ENCODE measurements around the gene CEP41. TPM values are rescaled to one million over a fixed set of nuclear protein-coding genes. Genes with fewer than 3 reads are reported as not detected.

The CEP41 gene
- total and polyA plus RNA-seq, 2 experiments from 2014 or later = 17.4 to 25.0 TPM

- no peak overlapping the region for H2AFZ ChIP-seq
- no peak for ATAC-seq
Observed at GRCh38 chr7:130436253-130436652, 4.6 kb downstream of the CEP41 start.

More at GRCh38 chr7:130436253-130436652, 4.6 kb downstream of the CEP41 start:
- H3F3A ChIP-seq (replicated peaks; ENCODE audit: low read depth) = no peaks in the 10 kb centered on the region
- no peaks in the 10 kb centered on the region; the same call in 1 of the 2 replicates for H4K20me1 ChIP-seq (replicated peaks; ENCODE audit: insufficient read depth)
- Mint-ChIP-seq H3K4me3 (no peak overlapping the region), H3K4me1 (peaks cover 9% of the 10 kb centered on the region), H3K27ac (no peak overlapping the region), H3K36me3 (ENCODE audit: low read depth) (peaks cover 3% of the 10 kb centered on the region; the same call in 2 of the 3 replicates), H3K9me3 (peaks cover 4% of the 10 kb centered on the region; the same call in 2 of the 3 replicates), H3K27me3 (ENCODE audit: insufficient read depth, low read depth, poor library complexity) (peaks cover 10% of the 10 kb centered on the region)
- peaks cover 6% of the 10 kb centered on the region; the same call in 1 of the 2 replicates for H3K79me2 ChIP-seq (replicated peaks; ENCODE audit: insufficient read depth)
- no peaks in the 10 kb centered on the region for H3K36me3 ChIP-seq (ENCODE audit: insufficient read depth)
- no peak for DNase-seq (ENCODE audit: low spot score)
- H3K27me3 ChIP-seq (ENCODE audit: insufficient read depth) = no peaks in the 10 kb centered on the region
- H3K27ac ChIP-seq (ENCODE audit: low read depth) = no peak overlapping the region
- H3K4me1 ChIP-seq (ENCODE audit: insufficient read depth) = peaks cover 6% of the 10 kb centered on the region; the same call in 1 of the 2 replicates
- TF ChIP-seq ZNF462 (CRISPR knock-in tag; IDR thresholded peaks at IDR 0.05) = no peak
- no peak for TF ChIP-seq ZNF114 (CRISPR knock-in tag; IDR thresholded peaks at IDR 0.05)
- no peak overlapping the region for H3K4me3 ChIP-seq
- no peak overlapping the region for H3K4me2 ChIP-seq
- no peaks in the 10 kb centered on the region for H3K9me2 ChIP-seq (ENCODE audit: insufficient read depth)

Data from GM23338 (cell line).